CD4-positive, alpha-beta T cell treated with Interleukin-15 for 4 hours (primary cell): ENCODE results near the gene CHMP5.
"Not testable (repeated sequence)": the region's sequence is repeated elsewhere in the genome, so short reads cannot be mapped to it uniquely, and the experiment has no call there.

Experiments
- DNase-seq: peaks from one replicate; pipeline ENCODE4 v3.0.0-alpha.2; 2020; ENCODE audit warnings: low spot score

The CHMP5 gene

DNA sequence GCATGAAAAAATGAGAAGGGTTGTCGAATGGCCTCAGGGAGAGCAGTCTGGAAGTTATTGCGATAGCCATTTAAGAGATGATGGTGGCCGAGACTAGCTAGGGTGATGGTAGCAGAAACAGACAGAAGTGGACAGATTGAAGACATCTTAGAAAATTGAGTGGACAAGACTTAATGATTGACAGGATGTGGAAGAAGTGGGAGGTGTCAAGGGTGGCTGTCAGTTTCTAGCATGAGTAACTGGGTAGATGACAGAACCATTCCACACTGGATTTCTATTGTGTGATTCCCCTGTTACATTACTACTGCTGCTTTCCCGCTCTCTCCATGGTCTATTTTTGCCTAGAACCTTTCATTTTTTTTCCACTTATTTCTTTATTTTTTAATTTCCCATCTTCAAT, 12.6 kb downstream of the CHMP5 start:
- no peak for DNase-seq

DNA sequence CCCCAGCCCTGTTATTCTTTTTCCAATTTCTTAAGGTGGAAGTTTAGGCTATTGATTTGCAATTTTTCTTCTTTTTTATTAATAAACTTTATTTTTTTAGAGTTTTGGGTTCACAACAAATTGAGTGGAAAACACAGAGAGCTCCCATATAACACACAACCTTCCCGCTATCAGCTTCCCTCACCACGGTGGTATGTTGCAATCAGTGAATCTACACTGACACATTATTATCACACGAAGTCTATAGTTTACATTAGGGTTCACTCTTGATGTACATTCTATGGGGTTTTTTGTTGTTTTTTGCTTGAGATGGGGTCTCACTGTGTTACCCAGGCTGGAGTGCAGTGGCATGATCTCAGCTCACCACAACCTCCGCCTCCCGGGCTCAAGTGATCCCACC, 20.7 kb downstream of the CHMP5 start:
- no peak for DNase-seq

DNA sequence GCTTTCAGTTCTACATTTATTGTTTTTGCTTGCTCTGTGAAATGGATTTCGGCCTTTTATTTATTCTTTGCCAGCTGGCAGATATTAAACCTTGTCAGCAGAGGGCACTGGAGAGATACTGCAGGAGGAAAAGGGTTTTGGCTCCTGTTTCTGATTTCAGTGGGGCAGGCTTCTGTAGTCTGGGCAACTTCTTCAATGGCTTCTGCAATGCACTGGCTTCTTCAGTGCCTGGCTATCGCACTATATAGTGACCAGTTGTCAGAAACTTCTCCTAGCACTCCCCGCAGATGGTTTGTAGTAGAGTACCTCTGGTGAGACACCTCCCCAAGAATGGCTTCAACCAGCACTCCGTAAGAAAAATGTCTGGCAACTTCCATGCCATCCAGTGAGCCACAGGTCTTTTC, 22.2 kb downstream of the CHMP5 start:
- peak; percentile 73 for DNase-seq

DNA sequence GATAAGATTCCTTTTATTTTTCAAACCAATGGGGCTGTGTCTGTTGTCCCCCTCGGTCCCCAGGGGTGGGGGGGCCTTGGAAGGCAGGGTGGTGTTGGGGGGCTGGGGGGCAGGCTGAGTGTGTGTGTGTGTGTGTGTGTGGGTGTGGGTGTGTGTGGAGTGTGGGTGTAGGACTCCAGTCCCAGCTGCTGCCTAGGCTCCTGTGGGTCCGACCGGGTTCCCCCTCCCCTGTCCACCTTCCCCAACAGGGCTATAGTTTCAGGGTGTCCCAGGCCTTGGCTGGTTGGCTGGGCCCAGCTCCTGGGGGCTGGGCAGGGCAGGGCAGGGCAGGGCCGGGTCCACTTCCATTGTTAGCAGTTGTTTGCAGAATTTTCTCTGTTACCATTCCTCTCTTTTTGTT, 23.4 kb downstream of the CHMP5 start:
- no peak for DNase-seq

DNA sequence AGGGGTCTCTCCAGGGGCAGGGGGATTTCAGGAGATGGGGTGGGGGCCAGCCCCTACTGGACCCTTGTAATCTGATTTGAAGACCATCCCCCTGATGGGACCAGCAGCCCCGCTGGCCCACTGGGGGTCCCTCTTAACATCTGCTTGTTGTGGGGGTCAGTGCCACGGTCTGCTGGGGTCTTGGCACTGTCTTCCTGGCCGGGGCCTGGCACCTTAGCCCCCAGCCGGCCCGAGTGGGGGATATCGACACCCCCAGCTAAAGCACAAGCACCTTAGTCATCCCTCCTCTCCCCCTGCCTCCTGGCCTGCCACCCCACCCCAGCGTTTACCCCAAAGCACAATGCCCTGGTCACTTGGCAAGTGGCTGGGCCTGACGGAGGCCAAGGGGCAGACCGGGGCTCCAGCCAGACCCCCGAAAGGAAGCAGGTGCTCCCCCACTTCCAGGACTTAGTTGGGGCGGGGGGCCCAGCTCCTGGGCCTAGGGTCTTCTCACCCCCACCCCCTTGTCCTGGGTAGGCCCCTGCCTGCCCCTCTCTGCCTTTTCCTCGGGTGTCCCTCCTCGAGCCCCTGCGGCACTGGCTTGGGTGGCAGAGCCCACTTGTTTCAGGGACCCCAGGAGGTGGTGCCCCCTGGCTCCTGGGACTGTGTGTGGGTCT, 24.1 kb downstream of the CHMP5 start:
- no peak for DNase-seq

DNA sequence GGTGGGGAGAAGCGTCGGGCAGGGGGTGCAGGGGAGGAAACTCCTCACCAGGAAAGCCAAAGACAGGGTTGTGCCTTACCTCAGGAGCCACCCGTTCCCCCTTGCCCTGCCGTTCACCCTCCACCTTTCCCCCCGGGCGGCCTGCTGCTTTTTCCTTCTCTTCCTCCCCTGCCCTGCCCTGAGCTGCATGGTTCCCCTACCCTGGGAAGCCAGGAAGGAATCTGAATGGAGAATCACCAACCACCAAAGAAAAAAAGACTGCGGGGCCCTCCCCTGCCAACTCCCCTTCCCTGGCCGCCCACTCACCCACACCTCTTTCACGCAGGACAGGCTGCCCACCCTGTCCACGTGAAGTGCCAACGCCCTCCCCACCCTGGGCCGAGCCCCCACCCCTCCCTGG, 24.6 kb downstream of the CHMP5 start:
- DNase-seq: no peak

DNA sequence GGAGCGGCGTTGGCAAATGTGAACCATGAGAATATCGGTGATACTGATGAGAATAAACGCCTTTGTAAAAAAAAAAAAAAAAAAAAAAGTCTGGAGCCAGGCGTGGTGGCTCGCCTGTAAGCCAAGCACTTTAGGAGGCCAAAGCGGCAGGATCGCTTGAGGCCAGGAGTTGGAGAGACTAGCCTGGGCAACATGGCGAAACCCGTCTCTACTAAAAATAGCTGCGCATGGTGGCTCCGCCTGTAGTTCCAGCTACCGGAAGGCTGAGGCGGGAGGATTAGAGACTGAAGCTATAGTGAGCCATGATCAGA, 25.0 kb downstream of the CHMP5 start:
- no peak for DNase-seq

DNA sequence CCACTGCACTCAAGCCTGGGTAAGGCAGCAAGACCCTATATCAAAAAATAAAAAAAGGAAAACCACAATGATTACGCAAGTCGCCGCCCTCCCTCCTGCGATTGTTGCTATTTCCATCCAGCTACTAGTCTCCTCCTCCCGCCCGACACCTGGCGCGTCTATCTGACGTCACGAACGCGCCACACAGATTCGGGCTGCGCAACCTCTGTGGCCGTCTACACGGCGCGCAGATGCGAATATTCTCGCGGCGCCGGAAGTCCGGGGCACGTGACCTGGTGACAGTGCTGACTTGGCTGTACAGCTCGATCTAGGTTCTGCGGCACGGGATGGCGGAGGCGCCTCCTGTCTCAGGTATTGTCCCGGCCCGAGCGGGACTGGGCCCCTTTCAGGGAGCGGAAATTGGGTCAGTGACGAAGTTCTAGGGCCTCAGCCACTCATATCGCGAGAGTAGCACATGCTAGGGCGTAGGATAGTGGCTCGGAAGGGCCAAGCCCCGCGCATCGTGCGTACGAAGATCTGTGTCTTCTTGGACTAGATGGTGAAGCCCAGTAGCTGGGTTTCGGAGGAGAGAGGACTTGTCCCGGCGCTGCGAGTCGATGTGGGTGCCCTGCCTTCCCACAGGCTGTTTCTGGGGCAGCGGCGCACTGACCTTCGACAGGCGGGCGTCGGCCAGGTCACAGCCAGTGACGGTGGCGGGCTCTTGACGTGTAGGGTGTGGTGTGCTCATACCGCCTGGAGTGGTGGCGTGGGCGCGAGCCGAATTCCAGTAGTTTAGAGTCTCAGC, 25.6 kb downstream of the CHMP5 start, which contains the start of gene NFX1:
Gene NFX1 (plus strand): TSS at position 270 of the 784 bp plus-strand sequence. CDS start 57 bp downstream, at position 327.
- DNase-seq: peak; percentile 98

DNA sequence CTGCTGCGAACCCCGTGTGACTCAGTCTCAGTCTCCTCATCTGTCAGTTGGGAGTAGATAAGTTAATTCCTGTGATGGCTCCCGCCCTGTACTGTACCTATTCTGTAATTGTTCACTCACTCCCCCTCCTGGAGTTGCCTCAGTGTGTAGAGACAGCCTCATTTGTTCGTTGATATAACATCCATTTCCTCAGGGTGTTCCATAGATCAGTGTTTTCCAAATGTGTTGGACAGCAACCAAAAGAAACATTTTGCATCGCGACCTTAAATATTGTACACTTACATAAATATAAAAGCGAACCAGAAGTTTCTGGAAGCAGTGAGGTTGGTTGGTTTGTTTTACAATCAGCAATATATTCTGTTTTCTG, 26.2 kb downstream of the CHMP5 start:
- DNase-seq: no peak

DNA sequence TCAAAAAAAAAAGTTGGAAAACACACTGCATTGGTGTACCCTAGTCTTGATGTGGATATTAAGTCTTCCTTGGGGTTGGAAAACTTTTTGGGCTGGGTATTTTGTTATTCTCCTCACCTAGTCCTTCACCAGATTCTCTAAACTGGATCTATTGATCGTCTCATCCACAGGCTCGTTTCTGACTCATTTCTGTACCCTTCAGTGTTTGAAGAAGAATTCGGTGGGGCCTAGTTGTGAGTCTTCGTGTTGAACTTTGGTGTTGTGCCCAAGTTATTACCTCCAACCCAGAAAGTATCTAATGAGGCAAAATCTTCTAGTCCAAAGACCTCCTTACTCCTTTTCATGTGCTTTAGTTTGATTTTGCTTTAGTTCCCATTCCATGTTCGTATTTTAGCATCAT, 27.1 kb downstream of the CHMP5 start:
- no peak for DNase-seq

DNA sequence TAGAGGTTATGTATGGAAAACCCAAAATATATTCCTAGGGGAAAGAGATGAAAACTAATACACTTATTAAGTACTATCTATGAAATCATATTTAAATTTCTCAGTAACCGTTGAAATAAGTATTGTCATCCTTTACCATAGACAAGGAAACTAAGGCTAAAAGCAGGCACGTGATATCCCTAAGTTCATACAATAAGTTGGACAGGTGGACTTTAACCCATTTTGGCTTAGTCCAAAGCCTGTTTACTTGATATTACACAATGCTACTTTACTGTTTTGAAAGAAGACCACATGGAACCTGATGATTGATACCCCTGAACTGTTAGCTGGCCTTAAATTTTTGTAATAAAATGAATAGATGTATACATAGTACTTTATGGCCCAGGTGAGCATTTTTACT, 28.9 kb downstream of the CHMP5 start:
- no peak for DNase-seq

DNA sequence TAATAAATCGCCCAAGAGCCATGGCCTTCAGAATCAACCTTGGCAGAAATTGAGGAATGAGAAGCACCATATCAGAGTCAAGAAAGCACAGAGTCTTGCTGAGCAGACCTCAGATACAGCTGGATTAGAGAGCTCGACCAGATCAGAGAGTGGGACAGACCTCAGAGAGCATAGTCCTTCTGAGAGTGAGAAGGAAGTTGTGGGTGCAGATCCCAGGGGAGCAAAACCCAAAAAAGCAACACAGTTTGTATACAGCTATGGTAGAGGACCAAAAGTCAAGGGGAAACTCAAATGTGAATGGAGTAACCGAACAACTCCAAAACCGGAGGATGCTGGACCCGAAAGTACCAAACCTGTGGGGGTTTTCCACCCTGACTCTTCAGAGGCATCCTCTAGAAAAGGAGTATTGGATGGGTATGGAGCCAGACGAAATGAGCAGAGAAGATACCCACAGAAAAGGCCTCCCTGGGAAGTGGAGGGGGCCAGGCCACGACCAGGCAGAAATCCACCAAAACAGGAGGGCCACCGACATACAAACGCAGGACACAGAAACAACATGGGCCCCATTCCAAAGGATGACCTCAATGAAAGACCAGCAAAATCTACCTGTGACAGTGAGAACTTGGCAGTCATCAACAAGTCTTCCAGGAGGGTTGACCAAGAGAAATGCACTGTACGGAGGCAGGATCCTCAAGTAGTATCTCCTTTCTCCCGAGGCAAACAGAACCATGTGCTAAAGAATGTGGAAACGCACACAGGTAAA, 30.0 kb downstream of the CHMP5 start:
- DNase-seq: no peak

DNA sequence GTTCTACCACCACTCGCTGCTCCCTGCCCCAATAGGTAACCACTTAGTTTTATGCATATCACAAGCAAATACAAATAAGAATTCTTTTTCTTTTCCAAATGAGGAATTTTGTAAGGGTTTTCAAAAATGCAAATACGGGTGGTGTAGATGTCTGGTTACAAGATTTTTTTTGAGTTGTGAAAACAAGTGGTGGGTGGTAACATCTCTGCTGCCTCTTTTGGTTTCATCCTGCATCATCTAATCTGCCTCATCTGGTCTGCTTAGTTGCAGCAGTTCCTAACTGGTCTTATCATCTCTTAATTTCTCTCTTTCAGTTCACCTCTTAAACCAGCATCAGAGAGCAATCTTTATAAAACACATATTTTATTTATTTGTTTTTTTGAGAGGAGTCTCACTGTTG, 30.7 kb downstream of the CHMP5 start:
- no peak for DNase-seq

DNA sequence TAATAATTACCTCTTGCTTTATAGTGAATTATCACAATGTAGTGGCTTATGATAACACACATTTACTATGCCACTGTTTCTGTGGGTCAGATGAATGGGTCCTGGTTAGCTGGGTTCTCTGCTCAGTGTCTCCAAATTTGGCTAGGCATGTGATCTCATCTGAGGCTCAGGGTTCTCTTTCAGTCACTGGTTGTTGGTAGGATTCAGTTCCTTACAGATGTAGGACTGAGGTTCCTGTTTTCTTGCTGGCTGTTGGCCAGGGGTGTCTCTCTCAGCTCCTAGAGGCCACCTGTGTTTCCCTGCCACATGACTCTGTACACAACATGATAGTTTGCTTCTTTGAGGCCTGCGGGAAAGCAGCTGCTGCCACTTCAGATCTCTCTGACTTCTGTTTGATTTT, 32.6 kb downstream of the CHMP5 start:
- no peak for DNase-seq

DNA sequence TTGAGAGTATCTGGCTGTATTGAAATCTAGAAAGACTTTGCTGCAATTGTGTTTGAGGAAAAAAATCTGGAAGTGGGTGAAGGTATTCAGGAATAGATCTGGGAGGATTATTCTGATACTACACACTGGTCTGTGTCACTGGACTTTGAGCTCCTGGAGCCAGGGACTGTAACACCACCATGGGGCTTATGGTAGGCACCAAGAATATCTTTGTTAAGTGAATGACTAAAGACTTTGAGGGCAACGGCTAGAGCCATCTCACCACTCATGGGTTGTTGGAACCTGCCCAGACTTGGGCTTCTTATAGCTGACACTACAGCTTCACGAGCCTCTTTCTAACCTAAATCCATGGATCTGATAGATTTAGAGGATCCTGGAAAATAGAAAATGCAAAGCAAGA, 35.7 kb downstream of the CHMP5 start:
- DNase-seq: no peak

DNA sequence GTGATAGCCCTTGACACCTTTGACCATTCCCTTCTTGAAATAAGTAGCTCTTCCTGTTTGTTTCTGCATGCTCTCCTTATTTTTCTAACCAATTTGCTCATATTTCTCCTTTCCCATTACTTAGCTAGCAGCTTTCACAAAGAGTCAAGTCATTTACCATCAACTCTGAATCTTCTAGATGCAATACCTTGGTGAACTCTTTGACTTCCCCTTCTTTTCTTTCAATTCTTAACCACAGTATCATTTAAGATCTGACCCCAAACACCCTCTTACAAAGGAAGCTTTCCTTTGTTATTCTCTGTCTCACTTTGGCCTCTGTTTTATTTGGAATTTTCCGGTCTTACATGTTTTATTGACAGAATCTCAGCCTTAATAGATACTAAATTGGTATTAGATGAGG, 39.5 kb downstream of the CHMP5 start:
- DNase-seq: no peak

DNA sequence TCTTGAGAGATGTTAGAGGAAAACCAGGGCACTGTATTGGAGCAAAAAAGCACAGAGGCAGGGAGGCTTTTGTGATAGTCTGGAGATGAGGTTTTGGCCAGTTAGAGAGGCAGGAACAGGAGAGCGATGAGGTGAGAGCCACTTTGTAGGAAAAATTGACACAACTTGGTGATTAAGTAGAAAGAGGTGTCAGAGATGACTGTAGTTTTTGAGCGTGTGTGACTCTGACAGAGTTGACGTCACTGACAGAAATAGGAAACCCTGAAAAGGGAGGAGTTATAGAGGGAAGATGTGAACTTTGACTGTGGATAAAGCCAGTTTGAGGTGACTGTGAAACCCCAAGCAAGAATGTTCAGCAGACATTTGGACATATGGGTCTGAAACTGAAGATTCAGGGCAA, 41.2 kb downstream of the CHMP5 start:
- no peak for DNase-seq

DNA sequence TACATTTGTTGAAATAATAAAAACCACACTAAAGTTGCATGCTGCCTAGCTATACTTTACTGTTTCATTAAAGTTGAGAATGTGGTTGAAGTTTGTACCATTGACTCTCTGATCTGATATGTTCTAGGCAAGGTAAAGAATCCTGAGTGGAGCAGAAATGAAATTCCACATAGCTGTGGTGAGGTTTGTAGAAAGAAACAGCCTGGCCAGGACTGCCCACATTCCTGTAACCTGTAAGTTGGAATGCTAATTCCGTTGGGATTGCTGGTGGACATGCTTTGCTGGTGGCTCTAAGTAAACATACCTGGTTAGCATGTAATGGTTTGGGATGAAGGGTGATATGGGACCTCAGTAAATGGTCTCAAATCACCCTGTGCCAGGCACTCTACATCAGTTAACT, 42.2 kb downstream of the CHMP5 start:
- no peak for DNase-seq

DNA sequence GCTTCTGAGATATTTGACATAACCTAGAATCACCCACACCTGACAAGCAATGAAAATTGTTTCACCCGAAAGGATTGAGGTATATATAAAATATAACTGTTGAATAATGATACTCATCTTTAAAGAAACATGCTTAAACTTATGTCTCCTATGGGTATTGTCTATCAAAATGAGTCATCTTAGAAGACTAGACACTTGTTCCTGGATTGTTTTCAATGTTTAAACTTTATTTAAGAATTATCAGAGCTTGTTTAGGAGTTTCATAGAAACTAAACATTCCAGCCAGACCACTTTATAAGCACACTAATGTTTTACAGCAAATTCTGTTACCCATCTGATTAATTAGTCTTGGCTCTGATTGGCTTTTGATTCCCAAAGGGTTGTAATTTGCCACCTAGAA, 45.1 kb downstream of the CHMP5 start:
- no peak for DNase-seq

DNA sequence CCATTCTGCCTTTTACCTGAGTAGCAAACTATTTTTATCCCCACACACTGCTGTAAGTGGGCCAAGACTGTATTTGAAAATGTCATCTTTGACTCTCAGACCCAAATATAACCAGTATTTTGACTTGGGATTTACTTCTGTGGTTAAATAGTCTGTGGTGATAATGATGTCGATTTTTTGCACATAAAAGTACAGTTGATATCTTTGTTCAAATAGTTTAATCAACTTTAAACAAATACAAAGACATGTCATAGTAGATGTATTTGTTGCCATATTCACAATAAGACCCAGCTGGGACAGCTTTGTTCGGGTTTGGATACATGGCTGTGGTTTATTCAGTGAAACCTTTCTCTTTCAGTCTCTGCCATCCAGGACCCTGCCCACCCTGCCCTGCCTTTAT, 45.9 kb downstream of the CHMP5 start:
- no peak for DNase-seq

DNA sequence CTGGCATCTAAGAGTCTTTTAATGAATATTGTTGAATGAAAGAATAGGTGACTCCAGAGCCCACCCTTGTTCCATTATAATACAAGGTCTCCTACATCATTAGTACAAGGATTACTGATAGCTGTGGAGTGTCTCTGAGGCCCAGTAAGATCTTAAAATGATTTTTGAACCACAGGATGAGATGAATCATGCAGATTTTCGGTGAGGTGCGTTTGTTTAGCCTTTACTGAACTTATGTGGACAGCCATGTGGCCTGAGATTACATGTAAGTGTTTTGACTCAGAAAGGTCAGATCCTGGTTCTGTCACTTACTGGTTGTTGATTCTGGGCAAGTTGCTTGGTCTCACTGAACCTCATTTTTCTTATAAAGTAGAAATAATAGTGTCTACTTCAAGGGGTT, 47.1 kb downstream of the CHMP5 start:
- no peak for DNase-seq

DNA sequence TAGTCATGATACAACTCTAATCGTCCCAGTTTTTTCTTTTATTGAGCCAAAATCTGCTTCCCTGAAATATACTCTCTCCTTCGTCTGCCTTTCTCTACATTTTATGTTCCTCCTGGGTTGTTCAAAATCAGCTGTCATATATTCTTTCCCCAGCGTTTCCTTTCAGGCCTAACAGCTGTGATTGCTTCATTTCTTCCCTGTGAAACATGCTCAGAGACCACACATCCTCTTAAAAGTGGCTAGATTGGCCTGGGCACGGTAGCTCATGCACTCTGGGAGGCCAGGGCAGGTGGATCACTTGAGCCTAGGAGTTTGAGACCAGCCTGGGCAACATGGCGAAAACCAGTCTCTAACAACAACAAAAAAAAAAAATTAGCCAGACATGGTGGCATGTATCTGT, 50.5 kb downstream of the CHMP5 start:
- no peak for DNase-seq

DNA sequence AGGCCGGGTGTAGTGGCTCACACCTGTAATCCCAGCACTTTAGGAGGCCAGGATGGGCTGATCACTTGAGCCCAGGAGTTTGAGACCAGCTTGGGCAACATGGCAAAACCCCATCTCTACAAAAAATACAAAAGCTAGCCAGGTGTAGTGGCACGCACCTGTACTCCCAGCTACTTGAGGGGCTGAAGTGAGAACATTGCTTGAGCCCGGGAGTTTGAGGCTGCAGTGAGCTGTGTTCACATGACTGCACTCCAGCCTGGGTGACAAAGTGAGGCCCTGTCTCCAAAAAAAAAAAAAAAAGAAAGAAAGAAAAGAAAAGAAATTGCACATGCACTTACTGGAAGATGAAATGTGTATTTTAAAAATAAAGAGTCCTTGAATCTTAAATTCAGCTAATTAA, 52.3 kb downstream of the CHMP5 start:
- DNase-seq: not testable (repeated sequence)
